ENCODE measurements around the gene STAB2. TPM values are rescaled to one million over a fixed set of nuclear protein-coding genes. Genes with fewer than 3 reads are reported as not detected.

STAB2 gene
- total RNA-seq, 2 donors from 2014 or later: not detected

GRCh38 chr12:103599274-103599673 is 12.2 kb downstream of the STAB2 start:
- H3K4me3 Mint-ChIP-seq: no peak overlapping the region
- peaks cover 7% of the 10 kb centered on the region for H3K4me1 Mint-ChIP-seq
- no peak overlapping the region for H3K27ac ChIP-seq (ENCODE audit: low read depth, low read length)
- no peak overlapping the region for H3K27ac Mint-ChIP-seq
- TF ChIP-seq CTCF (conservative IDR thresholded peaks at IDR 0.05): no peak
- no peak overlapping the region for H3K9ac ChIP-seq (ENCODE audit: extremely low read depth, low read length, poor library complexity, severe bottlenecking)
- no peaks in the 10 kb centered on the region for H3K27me3 ChIP-seq (ENCODE audit: control insufficient read depth, insufficient read depth, low read length, poor library complexity, severe bottlenecking)
- no peak for DNase-seq
- H3K4me1 ChIP-seq (ENCODE audit: control insufficient read depth, insufficient read depth, low read length): peaks cover 6% of the 10 kb centered on the region
- peaks cover 20% of the 10 kb centered on the region for H3K27me3 Mint-ChIP-seq (ENCODE audit: insufficient read depth)
- no peaks in the 10 kb centered on the region for H3K9me3 Mint-ChIP-seq
- H3K36me3 Mint-ChIP-seq (ENCODE audit: low read depth): no peaks in the 10 kb centered on the region
- no peak overlapping the region for H3K4me3 ChIP-seq (ENCODE audit: low read length)
- H3K36me3 ChIP-seq (ENCODE audit: control insufficient read depth, insufficient read depth, low read length): no peaks in the 10 kb centered on the region
- no peaks in the 10 kb centered on the region for H3K9me3 ChIP-seq (ENCODE audit: control insufficient read depth, low read length)

GRCh38 chr12:103600967-103601728 is 14.1 kb downstream of the STAB2 start:
- no peak overlapping the region for H3K27ac ChIP-seq (ENCODE audit: low read depth, low read length)
- Mint-ChIP-seq H3K27ac (peak overlapping the region; percentile 49), H3K27me3 (ENCODE audit: insufficient read depth) (peaks cover 22% of the 10 kb centered on the region), H3K4me1 (peaks cover 7% of the 10 kb centered on the region), H3K9me3 (peaks cover 2% of the 10 kb centered on the region), H3K4me3 (no peak overlapping the region), H3K36me3 (ENCODE audit: low read depth) (no peaks in the 10 kb centered on the region)
- DNase-seq: no peak
- peaks cover 6% of the 10 kb centered on the region for H3K4me1 ChIP-seq (ENCODE audit: control insufficient read depth, insufficient read depth, low read length)
- H3K36me3 ChIP-seq (ENCODE audit: control insufficient read depth, insufficient read depth, low read length): no peaks in the 10 kb centered on the region
- H3K9me3 ChIP-seq (ENCODE audit: control insufficient read depth, low read length): no peaks in the 10 kb centered on the region
- H3K4me3 ChIP-seq (ENCODE audit: low read length): peak overlapping the region; percentile 10
- H3K9ac ChIP-seq (ENCODE audit: extremely low read depth, low read length, poor library complexity, severe bottlenecking): peak overlapping the region; percentile 26
- 82 to 84% methylated on average over 8 to 10 of the region's 10 CpGs for WGBS, 2 experiments (ENCODE audit: insufficient coverage in 1 of 2, insufficient read length in 1 of 2)
- TF ChIP-seq CTCF (conservative IDR thresholded peaks at IDR 0.05): no peak
- no peaks in the 10 kb centered on the region for H3K27me3 ChIP-seq (ENCODE audit: control insufficient read depth, insufficient read depth, low read length, poor library complexity, severe bottlenecking)

GRCh38 chr12:103620395-103620794 is 33.3 kb downstream of the STAB2 start:
- H3K36me3 Mint-ChIP-seq (ENCODE audit: low read depth): no peaks in the 10 kb centered on the region
- Histone ChIP-seq H3K4me1 (ENCODE audit: control insufficient read depth, insufficient read depth, low read length) (no peaks in the 10 kb centered on the region), H3K27me3 (ENCODE audit: control insufficient read depth, insufficient read depth, low read length, poor library complexity, severe bottlenecking) (peaks cover 5% of the 10 kb centered on the region), H3K9ac (ENCODE audit: extremely low read depth, low read length, poor library complexity, severe bottlenecking) (no peak overlapping the region), H3K36me3 (ENCODE audit: control insufficient read depth, insufficient read depth, low read length) (no peaks in the 10 kb centered on the region), H3K9me3 (ENCODE audit: control insufficient read depth, low read length) (no peaks in the 10 kb centered on the region), H3K27ac (ENCODE audit: low read depth, low read length) (no peak overlapping the region), H3K4me3 (ENCODE audit: low read length) (no peak overlapping the region)
- no peak for TF ChIP-seq CTCF (conservative IDR thresholded peaks at IDR 0.05)
- H3K27ac Mint-ChIP-seq: no peak overlapping the region
- no peak overlapping the region for H3K4me3 Mint-ChIP-seq
- WGBS, 2 experiments (ENCODE audit: insufficient coverage in 1 of 2, insufficient read length in 1 of 2): 94 to 96% methylated on average over 3 of the region's 5 CpGs
- no peaks in the 10 kb centered on the region for H3K9me3 Mint-ChIP-seq
- no peak for DNase-seq
- no peaks in the 10 kb centered on the region for H3K4me1 Mint-ChIP-seq
- peaks cover 5% of the 10 kb centered on the region for H3K27me3 Mint-ChIP-seq (ENCODE audit: insufficient read depth)

All from endodermal cell (in vitro differentiated cells).